Osteocyte (in vitro differentiated cells): ENCODE measurements around the gene SOHLH2. TPM values are rescaled to one million over a fixed set of nuclear protein-coding genes. Genes with fewer than 3 reads are reported as not detected.
A peak's percentile ranks its signal among the peaks of the same experiment; 100 is the strongest.

Experiments used
- DNase-seq: peaks from one replicate; pipeline ENCODE4 v3.0.0; 2021; ENCODE audit warnings: mixed read lengths; ENCODE audit not compliant: unreplicated experiment; ENCODE audit errors: extremely low spot score
- H3K27ac Mint-ChIP-seq: one replicate; pipeline ENCODE4 v1.8.0; 2021; ENCODE audit warnings: mild to moderate bottlenecking, mixed read lengths; ENCODE audit not compliant: unreplicated experiment
- H3K27me3 Mint-ChIP-seq: one replicate; pipeline ENCODE4 v1.8.0; 2021; ENCODE audit warnings: mixed read lengths; ENCODE audit not compliant: unreplicated experiment
- H3K36me3 Mint-ChIP-seq: one replicate; pipeline ENCODE4 v1.8.0; 2021; ENCODE audit warnings: mixed read lengths; ENCODE audit not compliant: unreplicated experiment
- H3K4me1 Mint-ChIP-seq: one replicate; pipeline ENCODE4 v1.8.0; 2021; ENCODE audit warnings: mixed read lengths; ENCODE audit not compliant: unreplicated experiment
- H3K4me3 Mint-ChIP-seq: one replicate; pipeline ENCODE4 v1.8.0; 2021; ENCODE audit warnings: mild to moderate bottlenecking, moderate library complexity, mixed read lengths; ENCODE audit not compliant: unreplicated experiment
- H3K9me3 Mint-ChIP-seq: one replicate; pipeline ENCODE4 v1.8.0; 2021; ENCODE audit warnings: mixed read lengths; ENCODE audit not compliant: unreplicated experiment
- total RNA-seq: library from RNA; stranded (reverse); gene quantifications from 2 replicates; pipeline ENCODE4 v1.2.1, GENCODE V29; 2021
- TF ChIP-seq, protein P1 (sequence below): fragments of 200-600 bp; sonication (generic); IDR thresholded peaks from 2 replicates; pipeline ENCODE4 v1.5.0; 2021; ENCODE audit warnings: antibody characterized with exemption, mild to moderate bottlenecking, moderate library complexity

Gene SOHLH2
- total RNA-seq, 1 donor from 2014 or later = not detected

DNA sequence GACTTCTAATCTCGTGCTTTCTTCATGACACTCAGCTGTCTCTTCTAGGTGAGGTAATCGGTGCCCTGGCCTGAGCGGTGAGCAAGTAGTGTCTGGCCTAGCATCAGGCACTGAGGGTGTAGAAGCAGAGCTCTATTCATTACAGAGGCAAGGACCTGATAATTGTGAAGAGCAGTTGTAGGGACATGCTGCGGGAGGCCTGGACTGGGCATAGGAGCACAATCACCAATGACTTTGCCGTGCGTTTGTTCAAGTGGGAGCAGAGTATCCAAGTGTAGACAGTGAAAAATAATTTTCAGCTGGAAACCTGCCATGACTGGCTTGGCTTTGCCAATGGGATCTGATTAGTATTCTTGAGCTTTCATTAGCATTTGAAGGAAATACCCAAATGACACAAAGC lies 51.1 kb downstream of the SOHLH2 start:
- H3K27ac Mint-ChIP-seq = peak overlapping the region; percentile 83
- H3K4me3 Mint-ChIP-seq = no peak overlapping the region
- peaks cover 23% of the 10 kb centered on the region for H3K4me1 Mint-ChIP-seq
- TF ChIP-seq, protein P1, sequence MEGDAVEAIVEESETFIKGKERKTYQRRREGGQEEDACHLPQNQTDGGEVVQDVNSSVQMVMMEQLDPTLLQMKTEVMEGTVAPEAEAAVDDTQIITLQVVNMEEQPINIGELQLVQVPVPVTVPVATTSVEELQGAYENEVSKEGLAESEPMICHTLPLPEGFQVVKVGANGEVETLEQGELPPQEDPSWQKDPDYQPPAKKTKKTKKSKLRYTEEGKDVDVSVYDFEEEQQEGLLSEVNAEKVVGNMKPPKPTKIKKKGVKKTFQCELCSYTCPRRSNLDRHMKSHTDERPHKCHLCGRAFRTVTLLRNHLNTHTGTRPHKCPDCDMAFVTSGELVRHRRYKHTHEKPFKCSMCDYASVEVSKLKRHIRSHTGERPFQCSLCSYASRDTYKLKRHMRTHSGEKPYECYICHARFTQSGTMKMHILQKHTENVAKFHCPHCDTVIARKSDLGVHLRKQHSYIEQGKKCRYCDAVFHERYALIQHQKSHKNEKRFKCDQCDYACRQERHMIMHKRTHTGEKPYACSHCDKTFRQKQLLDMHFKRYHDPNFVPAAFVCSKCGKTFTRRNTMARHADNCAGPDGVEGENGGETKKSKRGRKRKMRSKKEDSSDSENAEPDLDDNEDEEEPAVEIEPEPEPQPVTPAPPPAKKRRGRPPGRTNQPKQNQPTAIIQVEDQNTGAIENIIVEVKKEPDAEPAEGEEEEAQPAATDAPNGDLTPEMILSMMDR = no peak
- DNase-seq = peak; percentile 42
- peaks cover 50% of the 10 kb centered on the region for H3K27me3 Mint-ChIP-seq
- H3K36me3 Mint-ChIP-seq = peaks cover 2% of the 10 kb centered on the region
- H3K9me3 Mint-ChIP-seq = no peaks in the 10 kb centered on the region

DNA sequence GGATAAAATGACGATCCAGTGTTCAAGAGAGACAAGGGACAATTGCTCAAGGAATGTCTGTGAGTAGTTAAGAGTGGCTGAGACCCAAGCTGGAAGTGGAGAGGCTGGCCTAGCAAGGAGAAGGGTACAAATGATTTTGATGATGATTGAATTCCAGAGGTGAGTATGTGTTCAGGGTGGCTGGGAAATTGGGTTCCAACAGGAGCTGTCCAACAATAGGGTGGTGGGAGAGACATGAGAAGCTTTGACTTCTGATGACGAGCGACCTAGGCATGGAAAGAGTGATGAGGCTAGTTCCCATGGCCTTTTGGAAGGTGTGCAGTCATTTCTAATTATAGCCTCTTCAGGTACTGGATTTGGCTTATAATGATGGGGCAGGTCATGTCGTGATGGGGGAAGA lies 54.1 kb downstream of the SOHLH2 start:
- peaks cover 2% of the 10 kb centered on the region for H3K36me3 Mint-ChIP-seq
- TF ChIP-seq, protein P1 = no peak
- peaks cover 58% of the 10 kb centered on the region for H3K27me3 Mint-ChIP-seq
- no peak overlapping the region for H3K27ac Mint-ChIP-seq
- no peak overlapping the region for H3K4me3 Mint-ChIP-seq
- DNase-seq = no peak
- H3K4me1 Mint-ChIP-seq = peaks cover 33% of the 10 kb centered on the region
- H3K9me3 Mint-ChIP-seq = no peaks in the 10 kb centered on the region

DNA sequence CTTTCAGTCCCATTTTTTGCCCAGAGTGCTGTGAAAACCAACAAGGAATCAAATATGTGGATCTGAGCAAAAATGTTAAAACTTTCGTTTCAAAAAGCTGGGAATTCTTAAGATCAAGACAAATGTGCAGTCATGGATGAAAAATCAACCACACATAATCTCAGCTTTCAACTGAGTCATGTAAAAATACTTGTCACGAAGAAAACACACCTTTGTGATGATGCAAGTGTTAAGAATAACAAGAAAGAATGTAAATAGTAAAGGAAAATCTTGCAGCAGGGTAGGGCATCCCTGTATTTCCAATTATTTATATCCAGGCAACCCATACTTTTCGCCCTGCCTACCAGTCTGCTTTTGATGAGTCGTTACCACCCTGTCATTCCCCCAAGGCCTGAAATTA lies 55.7 kb downstream of the SOHLH2 start:
- Mint-ChIP-seq H3K4me3 (no peak overlapping the region), H3K27ac (no peak overlapping the region), H3K4me1 (peaks cover 26% of the 10 kb centered on the region), H3K36me3 (peaks cover 2% of the 10 kb centered on the region), H3K27me3 (peaks cover 70% of the 10 kb centered on the region), H3K9me3 (no peaks in the 10 kb centered on the region)
- DNase-seq = no peak
- TF ChIP-seq, protein P1 = no peak

DNA sequence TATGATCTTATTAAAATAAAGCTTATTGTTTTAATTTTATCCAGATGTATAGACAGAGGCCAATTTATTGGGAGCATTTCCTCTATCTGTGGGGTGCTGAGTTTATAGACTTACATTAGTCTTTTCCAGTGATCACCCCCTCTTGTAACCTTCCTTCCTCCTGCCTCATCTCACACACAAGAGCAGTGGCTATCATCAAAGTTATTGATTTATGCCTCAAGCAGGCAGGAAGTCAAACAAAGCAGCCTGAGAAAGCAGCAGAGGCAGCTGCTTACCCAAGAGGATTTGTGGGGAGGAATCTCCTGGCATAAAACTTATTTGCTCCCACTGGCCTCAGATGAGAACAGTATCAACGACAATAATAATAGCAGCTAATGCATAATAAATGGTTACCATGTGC lies 56.9 kb downstream of the SOHLH2 start:
- no peak overlapping the region for H3K27ac Mint-ChIP-seq
- peaks cover 73% of the 10 kb centered on the region for H3K27me3 Mint-ChIP-seq
- no peak for DNase-seq
- TF ChIP-seq, protein P1 = no peak
- no peak overlapping the region for H3K4me3 Mint-ChIP-seq
- peaks cover 2% of the 10 kb centered on the region for H3K36me3 Mint-ChIP-seq
- no peaks in the 10 kb centered on the region for H3K9me3 Mint-ChIP-seq
- peaks cover 18% of the 10 kb centered on the region for H3K4me1 Mint-ChIP-seq

DNA sequence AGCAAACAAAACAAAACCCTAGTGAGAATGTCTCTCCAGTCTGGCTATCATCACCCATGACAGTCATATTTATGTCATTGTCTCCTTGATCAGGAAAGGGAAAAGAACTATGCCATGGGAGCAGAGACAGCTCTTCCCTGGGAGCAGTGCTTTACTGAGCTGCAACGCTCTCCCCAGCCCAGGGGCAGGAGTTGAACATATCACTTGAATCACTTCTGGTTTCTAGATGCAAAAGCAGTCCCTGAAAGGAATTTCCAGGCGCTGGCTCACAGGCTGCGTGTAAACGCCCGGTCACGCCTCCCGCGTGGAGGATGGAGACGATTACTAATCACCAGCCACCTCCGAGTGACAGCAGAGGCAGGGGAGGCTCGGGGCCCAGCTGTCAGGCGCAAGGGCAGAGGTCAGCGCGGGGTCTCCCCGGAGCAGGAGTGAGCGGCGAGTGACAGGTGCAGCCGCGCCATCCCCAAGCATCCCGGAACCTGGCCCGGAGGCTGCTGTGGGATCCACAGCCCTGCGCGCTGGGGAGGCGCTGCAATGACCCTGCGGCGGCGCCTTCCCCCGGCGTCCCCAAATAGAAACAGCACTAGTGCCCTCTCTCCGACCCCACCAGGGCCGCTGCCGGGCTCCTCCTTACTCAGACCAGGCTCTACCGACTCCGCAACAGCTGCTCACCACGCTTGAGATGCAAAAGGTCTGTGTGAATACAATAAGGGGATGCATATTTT lies 59.6 kb downstream of the SOHLH2 start:
- Mint-ChIP-seq H3K27me3 (peaks cover 61% of the 10 kb centered on the region), H3K4me3 (no peak overlapping the region), H3K27ac (no peak overlapping the region), H3K36me3 (peaks cover 2% of the 10 kb centered on the region), H3K4me1 (peaks cover 18% of the 10 kb centered on the region), H3K9me3 (peaks cover 8% of the 10 kb centered on the region)
- no peak for DNase-seq
- TF ChIP-seq, protein P1 = no peak
